ENCODE results near the gene SLC25A13.

The SLC25A13 gene

GRCh38 chr7:96136600-96137239, 185.2 kb downstream of the SLC25A13 start:
- DNase-seq, result no peak

GRCh38 chr7:96135241-96135640, 186.7 kb downstream of the SLC25A13 start:
- DNase-seq, result no peak

DNA sequence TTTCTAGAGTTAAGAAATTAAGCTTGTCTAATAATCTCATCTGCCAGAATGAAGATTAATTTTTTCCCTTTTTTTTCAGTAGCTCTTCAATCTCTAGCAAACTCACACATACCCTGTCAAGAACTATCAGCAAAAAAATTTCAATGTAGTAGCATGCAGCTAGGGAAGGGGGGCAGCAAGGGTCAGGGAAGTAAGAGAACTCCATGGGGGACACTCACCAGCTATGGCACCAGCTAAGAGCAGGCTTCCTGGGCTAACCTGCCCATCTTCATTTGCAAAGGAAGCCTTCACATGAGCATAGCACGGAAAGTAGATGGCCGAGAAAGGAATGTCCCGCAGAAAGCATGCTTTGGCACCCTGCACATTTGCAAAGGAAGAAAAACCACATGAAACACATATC, 190.4 kb downstream of the SLC25A13 start:
- DNase-seq, result no peak

DNA sequence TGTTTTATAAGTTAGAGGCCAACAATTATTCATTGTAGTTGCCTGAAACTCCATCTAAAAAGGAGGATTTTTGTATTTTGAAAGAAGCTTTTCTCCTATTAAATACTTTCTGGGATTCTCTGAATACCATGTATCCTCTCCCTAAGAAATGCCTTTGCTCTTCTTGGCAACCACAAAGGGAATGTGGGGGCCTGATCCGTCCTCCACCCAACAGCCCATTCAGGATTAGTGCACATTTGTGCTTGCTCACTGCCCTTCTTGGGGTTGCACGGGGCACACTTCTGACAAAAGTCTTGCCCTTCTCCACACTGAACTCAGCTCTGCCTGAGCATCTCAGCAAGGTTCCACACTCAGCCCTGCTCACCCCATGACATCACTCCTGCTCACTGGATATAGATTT, 194.2 kb downstream of the SLC25A13 start:
- DNase-seq, result no peak

GRCh38 chr7:96126382-96126781, 195.5 kb downstream of the SLC25A13 start:
- DNase-seq, result no peak

DNA sequence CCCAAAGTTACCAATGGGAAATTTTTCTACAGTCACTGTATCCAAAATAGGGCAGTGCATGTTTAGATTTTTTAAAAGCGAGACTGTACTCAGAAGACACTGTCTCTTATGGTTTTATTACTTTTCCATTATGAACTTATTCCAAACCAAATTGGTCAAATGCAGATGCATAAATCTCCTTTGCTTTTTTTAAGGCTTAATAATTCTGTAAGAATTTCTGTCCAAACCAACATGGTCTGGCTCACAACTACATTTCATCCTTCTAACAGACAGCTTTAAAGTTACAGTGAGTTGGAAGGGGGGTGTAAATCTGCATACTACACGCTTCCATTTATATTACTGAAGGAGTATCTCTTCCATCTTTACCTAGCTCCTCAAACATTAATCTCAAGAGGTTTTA, 199.2 kb downstream of the SLC25A13 start:
- DNase-seq, result no peak

- DNase-seq, result no peak
These were observed 200.1 kb downstream of the SLC25A13 start for GRCh38 chr7:96121752-96122151.

- DNase-seq, result no peak
These were observed 201.3 kb downstream of the SLC25A13 start for GRCh38 chr7:96120445-96121225.

GRCh38 chr7:96118449-96119001, 203.4 kb downstream of the SLC25A13 start:
- no peak for DNase-seq

- peak; percentile 89 for DNase-seq
These were observed 205.7 kb downstream of the SLC25A13 start for GRCh38 chr7:96116173-96116572.

GRCh38 chr7:96114190-96114589, 207.7 kb downstream of the SLC25A13 start:
- no peak for DNase-seq

GRCh38 chr7:96111405-96111804, 210.5 kb downstream of the SLC25A13 start:
- no peak for DNase-seq

GRCh38 chr7:96104984-96105383, 216.9 kb downstream of the SLC25A13 start:
- DNase-seq, result no peak

DNA sequence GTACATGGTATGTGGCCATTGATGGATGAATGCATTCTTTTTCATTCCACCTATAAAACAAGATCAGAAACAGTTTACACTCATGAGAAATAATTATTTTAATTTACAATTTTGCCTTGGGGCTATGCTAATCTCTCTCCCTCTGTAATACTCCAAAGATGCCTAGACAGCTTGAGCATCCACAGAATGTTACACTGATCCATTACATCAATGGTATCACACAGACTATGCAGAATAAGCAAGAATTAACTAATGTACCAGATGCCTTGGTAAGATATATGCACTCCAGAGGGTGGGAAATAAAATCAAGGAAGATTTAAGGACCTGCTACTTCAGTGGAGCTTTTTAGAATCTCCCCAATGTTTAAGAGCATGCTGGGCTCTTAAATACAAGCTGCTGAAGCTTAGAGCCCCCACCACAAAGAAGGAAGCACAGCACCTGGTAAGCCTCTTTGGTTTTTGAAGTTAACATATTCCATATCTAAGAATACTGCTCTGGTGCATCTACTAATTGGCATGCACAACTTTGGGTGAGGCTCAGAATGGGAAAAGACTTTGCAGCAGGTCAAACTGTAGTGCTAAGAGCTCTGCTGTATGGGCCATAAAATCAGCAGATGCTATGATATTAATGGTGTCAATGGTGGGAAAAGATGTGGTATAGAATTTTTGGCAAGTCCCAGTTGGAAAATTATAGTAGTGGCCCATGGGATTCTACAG, 219.6 kb downstream of the SLC25A13 start:
- no peak for DNase-seq

- DNase-seq, result no peak
These were observed 221.2 kb downstream of the SLC25A13 start for GRCh38 chr7:96100737-96101136.

DNA sequence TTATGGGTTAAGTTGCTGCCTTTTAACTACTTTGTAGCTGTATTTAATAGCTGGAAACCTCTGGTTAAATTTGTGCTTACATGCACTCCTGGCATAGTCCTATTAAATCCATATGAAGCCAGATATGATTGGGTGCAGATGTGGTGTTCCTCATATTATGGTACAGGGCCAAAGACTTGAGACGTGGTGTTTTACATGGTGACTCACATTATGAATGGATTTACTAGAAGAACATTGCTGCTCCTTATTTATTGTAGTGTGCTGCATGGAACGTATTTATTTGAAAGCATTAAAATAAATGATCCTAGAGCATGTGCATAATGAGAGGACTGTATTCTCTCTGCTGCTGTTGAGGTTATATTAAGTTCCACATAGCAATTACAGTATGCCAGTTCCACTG, 224.1 kb downstream of the SLC25A13 start:
- DNase-seq, result no peak

GRCh38 chr7:96093435-96093834, 228.5 kb downstream of the SLC25A13 start:
- DNase-seq, result no peak

- DNase-seq, result no peak
These were observed 231.1 kb downstream of the SLC25A13 start for GRCh38 chr7:96090756-96091155.

GRCh38 chr7:96089511-96089910, 232.4 kb downstream of the SLC25A13 start:
- DNase-seq, result no peak

- no peak for DNase-seq
These were observed 233.3 kb downstream of the SLC25A13 start for GRCh38 chr7:96088579-96088978.

- no peak for DNase-seq
These were observed 235.9 kb downstream of the SLC25A13 start for GRCh38 chr7:96085953-96086352.

GRCh38 chr7:96084881-96085553, 236.9 kb downstream of the SLC25A13 start:
- no peak for DNase-seq

GRCh38 chr7:96080027-96080426, 241.9 kb downstream of the SLC25A13 start:
- no peak for DNase-seq
